HepG2 (cell line): ENCODE data around the gene RBM18. TPM values are rescaled to one million over a fixed set of nuclear protein-coding genes. Genes with fewer than 3 reads are reported as not detected.

Experiments used
- ATAC-seq: fragments of 200-7000 bp; cut with Tn5 transposase; 3 replicates; pipeline ENCODE4 v1.9.1; 2020; ENCODE audit warnings: mild to moderate bottlenecking, moderate library complexity
- BruUV-seq: library from RNA; stranded (reverse); fragments of 400-500 nt; replicated peaks from 2 replicates; lab custom pipeline; 2021; lab: Mats Ljungman, UMichigan
- CTCF ChIA-PET: fragments of 300-600 bp; formaldehyde crosslinking; extraction: SDS; loops from one replicate; lab custom pipeline; 2021; ENCODE audit warnings: low total read pairs, inconsistent platforms, low intra/inter-chr PET ratio; lab: Yijun Ruan, JAX
- POLR2A ChIA-PET: fragments of 350-600 bp; sonication (Branson Sonifier 250); formaldehyde crosslinking; loops from one replicate; lab custom pipeline; 2020; ENCODE audit warnings: antibody characterized with exemption, inconsistent platforms; lab: Yijun Ruan, JAX
- DNase-seq: peaks from one replicate; pipeline ENCODE4 v3.0.0-alpha.2; 2015; ENCODE audit warnings: low spot score
- FAIRE-seq: peaks from 3 replicates; lab custom pipeline; 2011; peaks lifted over from hg19 to GRCh38; lab: Jason Lieb, UNC
- H2AFZ ChIP-seq: one replicate; pipeline ENCODE4 v1.6.1; 2011; ENCODE audit warnings: low read length, inconsistent platforms
- H3K27ac ChIP-seq: fragments of 300-600 bp; 3 replicates; pipeline ENCODE4 v1.8.0; 2011; ENCODE audit warnings: mixed run types, mild to moderate bottlenecking, mixed read lengths, low read length, inconsistent platforms; ENCODE audit not compliant: insufficient read depth; ENCODE audit errors: extremely low read length
- H3K27me3 ChIP-seq, 2 experiments: fragments of 200-600 bp in 1 of 2; 2 replicates in 1 of 2; 3 replicates in 1 of 2; pipeline versions ENCODE4 v1.6.0 to v1.8.0; 2011; ENCODE audit warnings: low read length in 2 of 2, mild to moderate bottlenecking in 2 of 2, moderate library complexity in 2 of 2, inconsistent platforms in 1 of 2; ENCODE audit not compliant: insufficient read depth in 2 of 2, control insufficient read depth in 1 of 2
- H3K36me3 ChIP-seq, 2 experiments: fragments of 200-600 bp in 1 of 2; replicated peaks in 1 of 2; 2 replicates in 1 of 2; 3 replicates in 1 of 2; pipeline versions ENCODE4 v1.5.1 to v1.8.0; 2011; ENCODE audit warnings: low read length in 2 of 2, inconsistent platforms in 1 of 2; ENCODE audit not compliant: insufficient read depth in 2 of 2, control insufficient read depth in 1 of 2
- H3K4me1 ChIP-seq: 2 replicates; pipeline ENCODE4 v1.5.1; 2012; ENCODE audit warnings: low read length, inconsistent platforms; ENCODE audit not compliant: insufficient read depth
- H3K4me2 ChIP-seq: 2 replicates; pipeline ENCODE4 v1.6.0; 2011; ENCODE audit warnings: low read depth, low read length, inconsistent platforms
- H3K4me3 ChIP-seq, 3 experiments: fragments of 200-600 bp in 1 of 3; sonication (generic), shearing (Covaris generic) in 1 of 3; replicated peaks in 1 of 3; 2 replicates each; pipeline ENCODE4 v1.5.1; 2011 to 2016; ENCODE audit warnings: low read length in 3 of 3, inconsistent platforms in 2 of 3, low read depth in 2 of 3, mild to moderate bottlenecking in 2 of 3, control low read depth in 1 of 3, mixed read lengths in 1 of 3; ENCODE audit not compliant: insufficient read depth in 1 of 3
- H3K79me2 ChIP-seq: one replicate; pipeline ENCODE4 v1.6.1; 2011; ENCODE audit warnings: low read length, inconsistent platforms; ENCODE audit not compliant: insufficient read depth
- H3K9ac ChIP-seq: 2 replicates; pipeline ENCODE4 v1.6.0; 2011; ENCODE audit warnings: mild to moderate bottlenecking, low read depth, low read length, inconsistent platforms; ENCODE audit not compliant: insufficient read depth
- H3K9me3 ChIP-seq: 2 replicates; pipeline ENCODE4 v1.5.1; 2012; ENCODE audit warnings: mild to moderate bottlenecking, low read length
- H4K20me1 ChIP-seq: 2 replicates; pipeline ENCODE4 v1.6.0; 2011; ENCODE audit warnings: inconsistent platforms, mild to moderate bottlenecking, low read length, moderate library complexity; ENCODE audit not compliant: insufficient read depth
- BHLHE40 ChIP-seq: IDR thresholded peaks from 2 replicates; pipeline ENCODE4 v1.6.1; 2011; ENCODE audit warnings: low read length, improper control_type of control experiment
- HMG20A ChIP-seq: IDR thresholded peaks from 2 replicates; pipeline ENCODE4 v1.6.1; 2016; ENCODE audit warnings: borderline replicate concordance
- MEF2D ChIP-seq: sonication (generic); formaldehyde crosslinking; IDR thresholded peaks from 2 replicates; pipeline ENCODE4 v1.5.1; 2020; ENCODE audit warnings: mild to moderate bottlenecking, missing genetic modification reagents
- NFIB ChIP-seq: sonication (generic); formaldehyde crosslinking; IDR thresholded peaks from 2 replicates; pipeline ENCODE4 v1.9.0; 2021; ENCODE audit warnings: missing genetic modification reagents, mild to moderate bottlenecking, borderline replicate concordance
- ZNF782 ChIP-seq: sonication (generic); formaldehyde crosslinking; IDR thresholded peaks from 2 replicates; pipeline ENCODE4 v1.4.0; 2020; ENCODE audit warnings: missing genetic modification reagents, mild to moderate bottlenecking, borderline replicate concordance
- WGBS: methylation state at CpG from one replicate; pipeline ENCODE4 v1.1.6; 2017; ENCODE audit warnings: low lambda C conversion rate; 5-methylcytosine and 5-hydroxymethylcytosine counted together
- in situ Hi-C: cut with HindIII; loops from 2 replicates; pipeline ENCODE4 v1.10.0; 2017; ENCODE audit warnings: low pct_unique_long_range_greater_than_20kb; ENCODE audit not compliant: extremely low pct_ligation_motif_present
- intact Hi-C: fragments of 100-400 bp; cut with micrococcal nuclease; formaldehyde crosslinking; loops from one replicate; pipeline ENCODE4 v1.10.0; 2022; ENCODE audit not compliant: unreplicated experiment
- polyA plus RNA-seq, 8 experiments: library from polyadenylated mRNA; depleted of rRNA in 3 of 8; stranded (reverse) in 7 of 8; unstranded in 1 of 8; fragments of >200 nt; fragmentation: Illumina TruSeq in 4 of 8; extraction: Trizol in 4 of 8; gene quantifications; 2 replicates each; pipeline versions ENCODE4 v1.2.1 to v1.2.3, GENCODE V29; 2011 to 2016; ENCODE audit warnings: low read depth in 4 of 8, missing spikeins in 1 of 8, mixed read lengths in 1 of 8; ENCODE audit not compliant: insufficient read depth in 1 of 8
- total RNA-seq, 5 experiments: library from RNA; depleted of rRNA; stranded (reverse); fragments of >200 nt; fragmentation: Illumina TruSeq; extraction: Trizol; gene quantifications; 2 replicates each; pipeline ENCODE4 v1.2.3, GENCODE V29; 2016; ENCODE audit warnings: low read depth in 1 of 5
- TF ChIP-seq, protein P1 (sequence below): fragments of 450-650 bp; IDR thresholded peaks from 2 replicates; pipeline ENCODE4 v1.6.1; 2016

The RBM18 gene
- total and polyA plus RNA-seq, 2 of the 13 experiments (the other 11 are each of a cell fraction or from before 2014, with no cell fraction given), result 12.6 to 16.6 TPM

DNA sequence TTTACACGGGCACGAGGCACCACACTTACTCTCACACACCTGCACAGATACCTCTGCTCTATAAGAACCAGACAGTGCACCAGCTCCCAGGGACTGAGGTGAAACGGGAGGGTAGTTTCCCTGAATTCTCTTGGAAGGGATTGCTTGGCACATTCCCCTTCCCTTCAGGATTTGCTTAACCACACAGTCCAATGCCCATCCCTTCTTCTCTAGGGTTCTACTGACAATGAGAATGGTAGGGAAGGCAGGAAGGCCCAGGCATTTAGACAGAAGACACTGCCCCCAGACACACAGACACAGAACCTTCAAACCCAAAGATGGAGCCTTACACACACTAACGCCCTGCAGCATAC, 35.2 kb downstream of the RBM18 start:
- ATAC-seq (no peak), FAIRE-seq (no peak), DNase-seq (no peak)
- H2AFZ ChIP-seq, result no peak overlapping the region
- BruUV-seq, result no TSS peak
- H3K9ac ChIP-seq, result no peak overlapping the region
- H3K9me3 ChIP-seq, result no peaks in the 10 kb centered on the region
- H3K4me2 ChIP-seq, result no peak overlapping the region
- no peak for TF ChIP-seq MEF2D (CRISPR knock-in tag)
- no peak for TF ChIP-seq ZNF782
- no peak for TF ChIP-seq NFIB (CRISPR knock-in tag)
- no peak for TF ChIP-seq BHLHE40
- TF ChIP-seq HMG20A, result no peak
- TF ChIP-seq, protein P1, sequence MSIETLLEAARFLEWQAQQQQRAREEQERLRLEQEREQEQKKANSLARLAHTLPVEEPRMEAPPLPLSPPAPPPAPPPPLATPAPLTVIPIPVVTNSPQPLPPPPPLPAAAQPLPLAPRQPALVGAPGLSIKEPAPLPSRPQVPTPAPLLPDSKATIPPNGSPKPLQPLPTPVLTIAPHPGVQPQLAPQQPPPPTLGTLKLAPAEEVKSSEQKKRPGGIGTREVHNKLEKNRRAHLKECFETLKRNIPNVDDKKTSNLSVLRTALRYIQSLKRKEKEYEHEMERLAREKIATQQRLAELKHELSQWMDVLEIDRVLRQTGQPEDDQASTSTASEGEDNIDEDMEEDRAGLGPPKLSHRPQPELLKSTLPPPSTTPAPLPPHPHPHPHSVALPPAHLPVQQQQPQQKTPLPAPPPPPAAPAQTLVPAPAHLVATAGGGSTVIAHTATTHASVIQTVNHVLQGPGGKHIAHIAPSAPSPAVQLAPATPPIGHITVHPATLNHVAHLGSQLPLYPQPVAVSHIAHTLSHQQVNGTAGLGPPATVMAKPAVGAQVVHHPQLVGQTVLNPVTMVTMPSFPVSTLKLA, result no peak
- in situ Hi-C loops (no loop called here), intact Hi-C loops (no loop called here)
- H3K27ac ChIP-seq, result no peak overlapping the region
- H3K27me3 ChIP-seq, result peaks cover 13 to 88% of the 10 kb centered on the region in 2 experiments
- WGBS, result 36% methylated on average over 4 of the region's 4 CpGs
- no peaks in the 10 kb centered on the region for H3K36me3 ChIP-seq
- peaks cover 6% of the 10 kb centered on the region; the same call in 1 of the 2 replicates for H3K4me1 ChIP-seq
- CTCF ChIA-PET, result no interaction called here
- no peaks in the 10 kb centered on the region for H4K20me1 ChIP-seq
- no peak overlapping the region for H3K4me3 ChIP-seq
- H3K79me2 ChIP-seq, result no peaks in the 10 kb centered on the region
- POLR2A ChIA-PET, result interaction anchor here (1.5 kb wide), 1 partner anchor 35 kb away, joined by 3 read pairs; the partner anchor contains the start of genes MRRF and RBM18
